Measurements from ENCODE around the gene TFAM.

TFAM gene

GRCh38 chr10:58436071-58436470 lies 50.9 kb downstream of the TFAM start:
- peak overlapping the region; percentile 72 for H3K9ac ChIP-seq (ENCODE audit: low read length)
- H3K36me3 ChIP-seq (ENCODE audit: control insufficient read depth in 1 of 2, insufficient read depth in 2 of 2, low read depth in 1 of 2, low read length in 2 of 2): no peaks in the 10 kb centered on the region
- no peak overlapping the region for H2BK120ac ChIP-seq (ENCODE audit: low read depth, low read length)
- H3K18ac ChIP-seq (ENCODE audit: low read depth in 1 of 2, low read length in 2 of 2): no peak overlapping the region
- H4K91ac ChIP-seq (ENCODE audit: low read length): no peak overlapping the region
- no peak overlapping the region for H3K4me3 ChIP-seq (ENCODE audit: insufficient read depth in 1 of 2, low read depth in 1 of 2, low read length in 2 of 2)
- no peak overlapping the region for H2BK15ac ChIP-seq (ENCODE audit: low read depth, poor library complexity, severe bottlenecking)
- H3K4me1 ChIP-seq (ENCODE audit: control insufficient read depth, insufficient read depth, low read depth, low read length): peaks cover 5% of the 10 kb centered on the region
- no peak overlapping the region for H3K23ac ChIP-seq (ENCODE audit: low read length in 2 of 2)
- no peak overlapping the region for H2AFZ ChIP-seq (ENCODE audit: low read depth, low read length)
- H3K27ac ChIP-seq (ENCODE audit: low read length, poor library complexity, severe bottlenecking): peak overlapping the region; percentile 99
- H4K8ac ChIP-seq (ENCODE audit: low read length): no peak overlapping the region
- no peak overlapping the region for H3K14ac ChIP-seq (ENCODE audit: low read length in 2 of 2)
- H3K4ac ChIP-seq (ENCODE audit: low read depth in 1 of 2, low read length in 2 of 2): no peak overlapping the region
- H3K4me2 ChIP-seq (ENCODE audit: low read length, poor library complexity, severe bottlenecking): no peak overlapping the region
- H3K79me1 ChIP-seq (replicated peaks; ENCODE audit: low read length, poor library complexity, severe bottlenecking): peaks cover 2% of the 10 kb centered on the region
- H2AK5ac ChIP-seq (ENCODE audit: low read length, severe bottlenecking): no peak overlapping the region
- H2BK5ac ChIP-seq (ENCODE audit: low read depth, low read length, poor library complexity, severe bottlenecking): no peak overlapping the region
- no peak for DNase-seq
- no peaks in the 10 kb centered on the region for H3K27me3 ChIP-seq (ENCODE audit: control insufficient read depth in 1 of 2, insufficient read depth in 1 of 2, low read length in 2 of 2)
- 61% methylated on average over 3 of the region's 4 CpGs for WGBS
- peaks cover 7% of the 10 kb centered on the region for H3K9me3 ChIP-seq (ENCODE audit: control insufficient read depth, low read length)
- H2BK12ac ChIP-seq (ENCODE audit: low read length in 2 of 2): no peak overlapping the region

DNA sequence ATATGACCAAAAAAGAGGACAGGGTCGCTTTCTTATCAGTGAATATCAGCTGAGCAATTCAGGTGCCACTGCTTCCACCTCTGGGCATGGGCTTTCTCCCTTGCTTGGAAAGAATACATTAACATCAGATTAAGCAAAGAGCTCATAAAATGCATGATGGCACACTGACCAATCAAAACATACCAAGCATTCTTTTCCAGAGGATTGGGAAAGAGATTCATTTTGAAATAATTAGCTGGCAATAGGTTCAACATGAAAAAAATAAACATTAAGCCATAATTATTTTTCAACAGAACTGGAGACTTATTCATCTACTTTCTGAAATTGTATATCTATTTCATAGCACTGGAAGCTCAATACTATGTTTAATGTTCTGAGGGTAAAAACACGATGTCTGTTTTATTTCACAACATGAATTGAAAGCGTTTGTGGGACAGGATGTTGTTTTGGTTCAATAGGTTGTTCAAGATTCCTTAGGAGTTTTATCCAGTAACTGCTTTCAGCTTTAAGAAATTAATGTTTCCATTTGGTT lies 53.2 kb downstream of the TFAM start:
- no peak overlapping the region for H4K8ac ChIP-seq (ENCODE audit: low read length)
- no peaks in the 10 kb centered on the region for H3K27me3 ChIP-seq (ENCODE audit: control insufficient read depth in 1 of 2, insufficient read depth in 1 of 2, low read length in 2 of 2)
- no peak overlapping the region for H3K4ac ChIP-seq (ENCODE audit: low read depth in 1 of 2, low read length in 2 of 2)
- H3K4me2 ChIP-seq (ENCODE audit: low read length, poor library complexity, severe bottlenecking): no peak overlapping the region
- peak overlapping the region in 1 of 2 experiments; percentile 1 for H3K4me3 ChIP-seq (ENCODE audit: insufficient read depth in 1 of 2, low read depth in 1 of 2, low read length in 2 of 2)
- no peak overlapping the region for H3K18ac ChIP-seq (ENCODE audit: low read depth in 1 of 2, low read length in 2 of 2)
- no peak overlapping the region for H2BK15ac ChIP-seq (ENCODE audit: low read depth, poor library complexity, severe bottlenecking)
- H3K9ac ChIP-seq (ENCODE audit: low read length): peak overlapping the region; percentile 50
- peak; percentile 24 for DNase-seq
- no peak overlapping the region for H4K91ac ChIP-seq (ENCODE audit: low read length)
- H2BK5ac ChIP-seq (ENCODE audit: low read depth, low read length, poor library complexity, severe bottlenecking): no peak overlapping the region
- peaks cover 2% of the 10 kb centered on the region for H3K79me1 ChIP-seq (replicated peaks; ENCODE audit: low read length, poor library complexity, severe bottlenecking)
- H3K23ac ChIP-seq (ENCODE audit: low read length in 2 of 2): no peak overlapping the region
- peak overlapping the region; percentile 94 for H3K27ac ChIP-seq (ENCODE audit: low read length, poor library complexity, severe bottlenecking)
- H3K4me1 ChIP-seq (ENCODE audit: control insufficient read depth, insufficient read depth, low read depth, low read length): peaks cover 5% of the 10 kb centered on the region
- no peak overlapping the region for H2AFZ ChIP-seq (ENCODE audit: low read depth, low read length)
- no peak overlapping the region for H2AK5ac ChIP-seq (ENCODE audit: low read length, severe bottlenecking)
- H2BK12ac ChIP-seq (ENCODE audit: low read length in 2 of 2): no peak overlapping the region
- 80% methylated on average over 3 of the region's 3 CpGs for WGBS
- no peak overlapping the region for H2BK120ac ChIP-seq (ENCODE audit: low read depth, low read length)
- no peak overlapping the region for H3K14ac ChIP-seq (ENCODE audit: low read length in 2 of 2)
- H3K9me3 ChIP-seq (ENCODE audit: control insufficient read depth, low read length): peaks cover 7% of the 10 kb centered on the region
- H3K36me3 ChIP-seq (ENCODE audit: control insufficient read depth in 1 of 2, insufficient read depth in 2 of 2, low read depth in 1 of 2, low read length in 2 of 2): no peaks in the 10 kb centered on the region

GRCh38 chr10:58438986-58439385 lies 53.8 kb downstream of the TFAM start:
- H3K79me1 ChIP-seq (replicated peaks; ENCODE audit: low read length, poor library complexity, severe bottlenecking): peaks cover 2% of the 10 kb centered on the region
- H4K8ac ChIP-seq (ENCODE audit: low read length): no peak overlapping the region
- peak overlapping the region; percentile 94 for H3K27ac ChIP-seq (ENCODE audit: low read length, poor library complexity, severe bottlenecking)
- H3K4me3 ChIP-seq (ENCODE audit: insufficient read depth in 1 of 2, low read depth in 1 of 2, low read length in 2 of 2): peak overlapping the region in 1 of 2 experiments; percentile 1
- no peaks in the 10 kb centered on the region for H3K27me3 ChIP-seq (ENCODE audit: control insufficient read depth in 1 of 2, insufficient read depth in 1 of 2, low read length in 2 of 2)
- no peak for DNase-seq
- peak overlapping the region; percentile 50 for H3K9ac ChIP-seq (ENCODE audit: low read length)
- no peak overlapping the region for H3K14ac ChIP-seq (ENCODE audit: low read length in 2 of 2)
- H4K91ac ChIP-seq (ENCODE audit: low read length): no peak overlapping the region
- H2BK15ac ChIP-seq (ENCODE audit: low read depth, poor library complexity, severe bottlenecking): no peak overlapping the region
- H2AFZ ChIP-seq (ENCODE audit: low read depth, low read length): no peak overlapping the region
- peak overlapping the region; percentile 92 for H2AK5ac ChIP-seq (ENCODE audit: low read length, severe bottlenecking)
- H3K36me3 ChIP-seq (ENCODE audit: control insufficient read depth in 1 of 2, insufficient read depth in 2 of 2, low read depth in 1 of 2, low read length in 2 of 2): no peaks in the 10 kb centered on the region
- peak overlapping the region; percentile 46 for H2BK5ac ChIP-seq (ENCODE audit: low read depth, low read length, poor library complexity, severe bottlenecking)
- H2BK12ac ChIP-seq (ENCODE audit: low read length in 2 of 2): peak overlapping the region in 1 of 2 experiments; percentile 52
- H3K18ac ChIP-seq (ENCODE audit: low read depth in 1 of 2, low read length in 2 of 2): no peak overlapping the region
- H3K4me2 ChIP-seq (ENCODE audit: low read length, poor library complexity, severe bottlenecking): no peak overlapping the region
- H3K9me3 ChIP-seq (ENCODE audit: control insufficient read depth, low read length): peaks cover 7% of the 10 kb centered on the region
- H2BK120ac ChIP-seq (ENCODE audit: low read depth, low read length): no peak overlapping the region
- no peak overlapping the region for H3K4ac ChIP-seq (ENCODE audit: low read depth in 1 of 2, low read length in 2 of 2)
- WGBS: 76% methylated on average over 1 of the region's 1 CpG
- no peak overlapping the region for H3K23ac ChIP-seq (ENCODE audit: low read length in 2 of 2)
- peaks cover 5% of the 10 kb centered on the region for H3K4me1 ChIP-seq (ENCODE audit: control insufficient read depth, insufficient read depth, low read depth, low read length)

DNA sequence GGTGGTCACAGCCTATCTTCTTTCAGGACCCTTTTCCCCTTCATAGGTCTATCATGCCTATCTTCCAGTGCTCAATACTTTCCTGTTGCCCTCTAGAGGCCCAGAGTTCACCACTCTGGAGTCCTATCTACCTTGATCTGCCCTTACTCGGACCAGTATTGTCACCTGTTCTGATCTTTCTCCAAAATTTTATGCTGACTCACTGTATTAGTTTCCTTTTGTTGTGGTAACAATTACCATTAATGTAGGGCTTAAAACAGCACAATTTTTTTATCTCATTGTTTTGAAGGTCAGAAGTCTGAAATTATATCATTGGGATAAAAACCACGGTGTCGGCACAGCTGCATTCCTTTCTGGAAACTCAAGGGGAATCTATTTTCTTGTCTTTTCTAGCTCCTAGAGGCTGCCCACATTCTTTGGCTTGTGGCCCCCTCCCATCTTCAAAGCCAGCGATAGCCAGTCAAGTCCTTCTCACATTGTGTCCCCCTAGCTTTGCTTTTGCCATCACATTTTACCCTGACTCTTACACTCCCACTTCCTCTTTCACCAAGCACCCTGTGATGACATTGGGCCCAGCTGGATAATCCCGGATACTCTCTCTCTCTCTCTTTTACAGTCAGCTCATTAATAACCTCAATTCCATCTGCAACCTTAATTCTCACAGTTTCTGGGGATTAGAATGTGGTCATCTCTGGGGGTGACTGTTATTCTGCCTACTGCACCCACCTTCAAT lies 54.6 kb downstream of the TFAM start:
- Histone ChIP-seq H3K79me1 (replicated peaks; ENCODE audit: low read length, poor library complexity, severe bottlenecking) (peaks cover 2% of the 10 kb centered on the region), H3K27me3 (ENCODE audit: control insufficient read depth in 1 of 2, insufficient read depth in 1 of 2, low read length in 2 of 2) (no peaks in the 10 kb centered on the region), H3K36me3 (ENCODE audit: control insufficient read depth in 1 of 2, insufficient read depth in 2 of 2, low read depth in 1 of 2, low read length in 2 of 2) (no peaks in the 10 kb centered on the region), H3K18ac (ENCODE audit: low read depth in 1 of 2, low read length in 2 of 2) (peak overlapping the region in 1 of 2 experiments; percentile 59), H3K4me1 (ENCODE audit: control insufficient read depth, insufficient read depth, low read depth, low read length) (peaks cover 2% of the 10 kb centered on the region), H2BK5ac (ENCODE audit: low read depth, low read length, poor library complexity, severe bottlenecking) (peak overlapping the region; percentile 89), H3K27ac (ENCODE audit: low read length, poor library complexity, severe bottlenecking) (peak overlapping the region; percentile 94), H2BK15ac (ENCODE audit: low read depth, poor library complexity, severe bottlenecking) (no peak overlapping the region), H3K4me2 (ENCODE audit: low read length, poor library complexity, severe bottlenecking) (no peak overlapping the region), H2AFZ (ENCODE audit: low read depth, low read length) (no peak overlapping the region), H4K91ac (ENCODE audit: low read length) (no peak overlapping the region), H3K9me3 (ENCODE audit: control insufficient read depth, low read length) (peaks cover 7% of the 10 kb centered on the region), H3K9ac (ENCODE audit: low read length) (no peak overlapping the region), H3K14ac (ENCODE audit: low read length in 2 of 2) (no peak overlapping the region), H2AK5ac (ENCODE audit: low read length, severe bottlenecking) (peak overlapping the region; percentile 98), H3K4ac (ENCODE audit: low read depth in 1 of 2, low read length in 2 of 2) (no peak overlapping the region), H4K8ac (ENCODE audit: low read length) (no peak overlapping the region), H3K23ac (ENCODE audit: low read length in 2 of 2) (no peak overlapping the region), H2BK120ac (ENCODE audit: low read depth, low read length) (no peak overlapping the region), H2BK12ac (ENCODE audit: low read length in 2 of 2) (no peak overlapping the region), H3K4me3 (ENCODE audit: insufficient read depth in 1 of 2, low read depth in 1 of 2, low read length in 2 of 2) (no peak overlapping the region)
- DNase-seq: no peak
- 98% methylated on average over 4 of the region's 5 CpGs for WGBS
